H1 (cell line): ENCODE data around the gene ATG2B. TPM values are rescaled to one million over a fixed set of nuclear protein-coding genes. Genes with fewer than 3 reads are reported as not detected.

Source experiments
- E2F6 ChIP-seq: IDR thresholded peaks from 2 replicates; pipeline ENCODE4 v1.6.1; 2012; ENCODE audit warnings: inconsistent platforms
- GTF2F1 ChIP-seq: IDR thresholded peaks from 2 replicates; pipeline ENCODE4 v1.6.1; 2012; ENCODE audit warnings: low read depth, low read length, improper control_type of control experiment, borderline replicate concordance
- SIX5 ChIP-seq: IDR thresholded peaks from 2 replicates; pipeline ENCODE4 v1.6.1; 2011; ENCODE audit warnings: mild to moderate bottlenecking, low read depth, low read length
- SRF ChIP-seq: IDR thresholded peaks from 2 replicates; pipeline ENCODE4 v1.6.1; 2011; ENCODE audit warnings: mild to moderate bottlenecking, low read depth, low read length, moderate library complexity
- TAF7 ChIP-seq: optimal IDR thresholded peaks from 2 replicates; pipeline ENCODE3; 2011; ENCODE audit warnings: low read depth, mild to moderate bottlenecking, inconsistent platforms, low read length, moderate library complexity, borderline replicate concordance
- polyA plus RNA-seq, 7 experiments: library from polyadenylated mRNA; depleted of rRNA in 3 of 7; stranded (reverse) in 5 of 7; unstranded in 2 of 7; fragments of >200 nt in 5 of 7; fragments of 200-250 nt in 2 of 7; gene quantifications; 1 replicate in 5 of 7; 2 replicates in 1 of 7; 4 replicates in 1 of 7; pipeline versions ENCODE4 v1.2.1 to v1.2.3, GENCODE V29; 2011 to 2013; ENCODE audit warnings: missing spikeins in 2 of 7, mixed read lengths in 2 of 7
- total RNA-seq: library from RNA; stranded (reverse); fragmentation: NEBNext Ultra II Directional; extraction: Animal tissue kit (Norgen Biotek cat#: 25700); gene quantifications from 2 replicates; pipeline ENCODE4 v1.2.1, GENCODE V29; 2021

ATG2B gene
- total and polyA plus RNA-seq, 2 of the 8 experiments (the other 6 are each of a cell fraction or from before 2014, with no cell fraction given): 4.6 to 14.4 TPM

- no peak for TF ChIP-seq E2F6
- no peak for TF ChIP-seq TAF7
- no peak for TF ChIP-seq SRF
- TF ChIP-seq GTF2F1: no peak
- no peak for TF ChIP-seq SIX5
These were observed 59.2 kb downstream of the ATG2B start (continued) for GRCh38 chr14:96303981-96304380.
